ENCODE results near the gene NFAT5.

NFAT5 gene

DNA sequence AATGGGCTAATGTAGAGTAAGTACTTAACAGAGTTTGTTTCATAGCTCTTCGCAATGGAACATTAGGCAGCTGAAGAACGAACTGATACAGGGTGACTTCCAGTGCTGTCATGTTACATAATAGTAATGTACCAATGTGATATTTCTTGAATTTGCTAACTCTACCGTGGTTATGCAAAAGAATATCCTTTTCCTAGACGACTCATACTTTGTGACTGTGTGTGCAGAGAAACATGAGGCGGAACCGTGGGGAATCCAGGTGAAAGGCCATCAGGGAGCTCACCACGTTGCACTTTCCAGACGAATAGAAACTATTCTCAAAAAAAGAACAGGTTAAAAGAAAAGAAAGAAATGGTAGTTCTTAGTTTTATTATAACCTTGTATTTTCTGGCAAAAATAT is 175.8 kb downstream of the NFAT5 start:
- H3K27me3 ChIP-seq (replicated peaks): no peaks in the 10 kb centered on the region
- no peak overlapping the region for H3K4me3 ChIP-seq (ENCODE audit: low read depth, low read length)
- TF ChIP-seq CTCF (IDR thresholded peaks at IDR 0.05; ENCODE audit: low read depth, low read length, missing control alignments): no peak
- H3K27ac ChIP-seq: no peak overlapping the region
- DNase-seq: peak; percentile 8
- H3K36me3 ChIP-seq (replicated peaks): peaks cover 62% of the 10 kb centered on the region
- in situ Hi-C loops (cut with HindIII; ENCODE audit: low pct_ligation_motif_present, low sequenced_read_pairs): no loop called here

DNA sequence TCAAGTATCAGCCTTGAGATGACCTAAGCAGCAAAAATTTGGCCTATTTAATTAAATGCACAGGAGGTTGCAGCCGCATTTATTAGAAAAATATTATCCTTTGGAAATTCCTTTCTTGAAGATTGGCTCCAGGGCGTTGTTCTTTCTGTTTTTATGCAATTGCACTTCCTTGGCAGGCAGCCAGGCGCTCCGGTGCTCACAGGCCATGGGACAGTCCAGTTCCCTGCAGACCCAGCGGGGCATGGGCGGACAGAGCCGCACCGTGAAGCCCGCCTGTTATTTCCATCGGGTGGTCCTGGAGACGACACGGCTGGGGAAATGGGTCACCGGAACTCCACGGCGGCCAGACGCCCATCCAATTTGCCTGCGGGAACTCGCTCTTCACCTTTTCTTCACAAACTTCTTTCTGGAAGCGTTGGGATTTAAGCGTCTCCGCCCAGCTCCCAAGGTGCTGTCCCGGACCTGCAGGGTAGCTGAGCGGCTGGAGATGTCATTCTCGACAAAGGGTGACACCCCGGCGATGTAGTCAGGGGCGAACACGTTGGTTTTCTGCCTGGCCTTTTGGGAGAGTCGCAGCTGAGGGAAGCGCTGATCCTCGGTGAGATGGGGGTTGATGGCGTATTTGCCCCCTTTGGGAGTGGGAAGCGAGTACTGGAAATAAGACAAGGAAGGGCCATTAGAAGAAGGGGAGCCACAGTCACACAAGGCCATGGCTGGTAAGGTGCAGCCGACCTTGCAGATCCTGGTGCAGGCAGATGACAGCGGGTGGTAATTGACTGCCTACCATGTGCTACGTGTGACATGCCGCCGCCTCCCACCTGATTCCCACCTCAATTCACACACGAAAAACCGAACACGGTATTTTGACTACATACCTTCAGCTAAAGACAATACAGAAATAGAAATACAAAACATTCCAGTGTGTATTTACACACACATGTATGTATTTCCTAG is 176.5 kb downstream of the NFAT5 start:
- DNase-seq: peak; percentile 57
- Histone ChIP-seq H3K36me3 (replicated peaks) (peaks cover 67% of the 10 kb centered on the region), H3K27me3 (replicated peaks) (no peaks in the 10 kb centered on the region), H3K4me3 (ENCODE audit: low read depth, low read length) (no peak overlapping the region), H3K27ac (no peak overlapping the region)
- no peak for TF ChIP-seq CTCF (IDR thresholded peaks at IDR 0.05; ENCODE audit: low read depth, low read length, missing control alignments)
- in situ Hi-C loops (cut with HindIII; ENCODE audit: low pct_ligation_motif_present, low sequenced_read_pairs): no loop called here

GRCh38 chr16:69744363-69745231 is 178.8 kb downstream of the NFAT5 start:
- Histone ChIP-seq H3K36me3 (replicated peaks) (peaks cover 90% of the 10 kb centered on the region), H3K27ac (no peak overlapping the region), H3K27me3 (replicated peaks) (no peaks in the 10 kb centered on the region), H3K4me3 (ENCODE audit: low read depth, low read length) (no peak overlapping the region)
- no peak for TF ChIP-seq CTCF (IDR thresholded peaks at IDR 0.05; ENCODE audit: low read depth, low read length, missing control alignments)
- no peak for DNase-seq
- in situ Hi-C loops (cut with HindIII; ENCODE audit: low pct_ligation_motif_present, low sequenced_read_pairs): no loop called here

- DNase-seq: no peak
- in situ Hi-C loops (cut with HindIII; ENCODE audit: low pct_ligation_motif_present, low sequenced_read_pairs): no loop called here
- peaks cover 85% of the 10 kb centered on the region for H3K36me3 ChIP-seq (replicated peaks)
Observed at GRCh38 chr16:69745232-69745612, 179.5 kb downstream of the NFAT5 start.

DNA sequence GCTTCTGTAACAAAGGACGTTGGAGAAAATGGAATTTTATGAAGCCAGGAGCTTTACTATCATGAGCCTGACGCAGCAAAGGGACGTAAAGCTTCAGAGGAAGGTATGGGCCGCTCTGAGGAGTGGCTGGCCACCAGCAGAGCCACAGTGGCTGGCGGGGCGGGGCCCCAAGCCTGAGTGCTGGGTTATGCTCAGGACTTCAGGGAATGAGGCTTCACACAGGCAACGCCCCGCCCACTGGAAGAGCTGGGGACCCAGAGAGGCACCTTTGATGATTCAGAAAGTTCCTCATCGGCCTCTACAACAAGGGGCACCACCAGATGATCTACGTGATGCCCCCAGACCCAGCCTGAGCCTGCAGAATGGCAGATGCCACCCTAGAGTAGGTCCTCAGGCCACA is 180.2 kb downstream of the NFAT5 start:
- H3K36me3 ChIP-seq (replicated peaks): peaks cover 92% of the 10 kb centered on the region
- no peak for DNase-seq
- no peaks in the 10 kb centered on the region for H3K27me3 ChIP-seq (replicated peaks)
- no peak for TF ChIP-seq CTCF (IDR thresholded peaks at IDR 0.05; ENCODE audit: low read depth, low read length, missing control alignments)
- in situ Hi-C loops (cut with HindIII; ENCODE audit: low pct_ligation_motif_present, low sequenced_read_pairs): no loop called here
- H3K4me3 ChIP-seq (ENCODE audit: low read depth, low read length): no peak overlapping the region
- no peak overlapping the region for H3K27ac ChIP-seq

More at GRCh38 chr16:69745232-69745612, 179.5 kb downstream of the NFAT5 start:
- H3K27ac ChIP-seq: no peak overlapping the region
- no peaks in the 10 kb centered on the region for H3K27me3 ChIP-seq (replicated peaks)
- no peak overlapping the region for H3K4me3 ChIP-seq (ENCODE audit: low read depth, low read length)
- no peak for TF ChIP-seq CTCF (IDR thresholded peaks at IDR 0.05; ENCODE audit: low read depth, low read length, missing control alignments)
